SW480 (cell line): Measurements from ENCODE around the gene TBL1XR1.
"Not testable (repeated sequence)": the region's sequence is repeated elsewhere in the genome, so short reads cannot be mapped to it uniquely, and the experiment has no call there.

ENCODE experiments used
- DNase-seq: peaks from one replicate; pipeline ENCODE4 v3.0.0-alpha.2; 2016; ENCODE audit warnings: low spot score

TBL1XR1 gene

GRCh38 chr3:177141899-177142646 lies 55.2 kb downstream of the TBL1XR1 start:
- DNase-seq = no peak

GRCh38 chr3:177141471-177141870 lies 55.8 kb downstream of the TBL1XR1 start:
- no peak for DNase-seq

GRCh38 chr3:177139220-177139619 lies 58.1 kb downstream of the TBL1XR1 start:
- DNase-seq = not testable (repeated sequence)

GRCh38 chr3:177137774-177138705 lies 59.2 kb downstream of the TBL1XR1 start:
- DNase-seq = no peak

- DNase-seq = no peak
These were observed 60.5 kb downstream of the TBL1XR1 start for GRCh38 chr3:177136741-177137140.

GRCh38 chr3:177135841-177136492 lies 61.3 kb downstream of the TBL1XR1 start:
- peak; percentile 41 for DNase-seq

- DNase-seq = no peak
These were observed 62.5 kb downstream of the TBL1XR1 start for GRCh38 chr3:177134816-177135210.

GRCh38 chr3:177133860-177134815 lies 63.1 kb downstream of the TBL1XR1 start:
- DNase-seq = no peak

- DNase-seq = no peak
These were observed 65.2 kb downstream of the TBL1XR1 start for GRCh38 chr3:177131927-177132636.

GRCh38 chr3:177127008-177127407 lies 70.3 kb downstream of the TBL1XR1 start:
- DNase-seq = no peak

GRCh38 chr3:177126015-177126773 lies 71.1 kb downstream of the TBL1XR1 start:
- no peak for DNase-seq

GRCh38 chr3:177124882-177125281 lies 72.4 kb downstream of the TBL1XR1 start:
- DNase-seq = no peak

- no peak for DNase-seq
These were observed 73.5 kb downstream of the TBL1XR1 start for GRCh38 chr3:177123822-177124221.

- no peak for DNase-seq
These were observed 75.0 kb downstream of the TBL1XR1 start for GRCh38 chr3:177122183-177122856.

GRCh38 chr3:177119829-177120228 lies 77.5 kb downstream of the TBL1XR1 start:
- no peak for DNase-seq

GRCh38 chr3:177114253-177114652 lies 83.0 kb downstream of the TBL1XR1 start:
- DNase-seq = no peak

- peak; percentile 43 for DNase-seq
These were observed 85.7 kb downstream of the TBL1XR1 start for GRCh38 chr3:177111541-177111949.

GRCh38 chr3:177110895-177111294 lies 86.4 kb downstream of the TBL1XR1 start:
- no peak for DNase-seq

- DNase-seq = no peak
These were observed 86.9 kb downstream of the TBL1XR1 start for GRCh38 chr3:177110386-177110785.
